HG02588 (cell line): ENCODE measurements around the gene BBS9.

Source experiments
- ATAC-seq: cut with Tn5 transposase; IDR thresholded peaks from one replicate; pipeline ENCODE4 v1.9.1; 2021; ENCODE audit warnings: mild to moderate bottlenecking, moderate library complexity; ENCODE audit not compliant: unreplicated experiment

BBS9 gene

DNA sequence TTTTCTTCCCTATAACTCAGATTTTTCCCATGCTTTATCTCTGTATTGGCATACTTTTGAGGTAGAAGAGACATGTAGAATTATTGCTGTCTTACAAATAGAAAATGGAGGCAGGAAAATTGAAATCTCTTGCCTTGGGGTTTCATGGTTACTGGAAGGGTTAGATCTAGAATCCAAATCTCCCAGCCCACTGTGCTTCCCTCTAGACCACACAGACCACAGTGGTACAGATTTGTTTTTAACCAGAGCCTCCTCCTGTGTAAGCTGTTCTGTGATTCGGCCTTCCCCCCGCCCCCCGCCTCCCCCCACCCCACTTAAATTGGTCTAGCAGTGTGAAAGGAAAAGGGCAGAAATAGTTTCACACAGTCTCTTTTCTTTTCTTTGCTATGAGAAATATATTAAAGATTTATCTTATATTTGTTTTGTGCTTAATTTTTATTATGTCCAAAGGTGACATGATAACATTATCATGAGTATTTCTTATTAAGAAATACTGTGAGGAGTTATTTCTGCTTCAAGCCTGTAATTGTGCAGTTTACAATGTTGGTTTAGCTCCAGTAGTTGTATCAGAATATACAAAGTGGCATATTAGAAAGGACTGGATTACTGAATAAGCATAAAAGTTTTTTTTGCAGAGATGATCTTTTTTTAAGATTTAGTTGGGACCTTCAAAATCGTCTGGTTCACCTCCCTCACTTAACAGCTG is 407.2 kb downstream of the BBS9 start:
- no peak for ATAC-seq

DNA sequence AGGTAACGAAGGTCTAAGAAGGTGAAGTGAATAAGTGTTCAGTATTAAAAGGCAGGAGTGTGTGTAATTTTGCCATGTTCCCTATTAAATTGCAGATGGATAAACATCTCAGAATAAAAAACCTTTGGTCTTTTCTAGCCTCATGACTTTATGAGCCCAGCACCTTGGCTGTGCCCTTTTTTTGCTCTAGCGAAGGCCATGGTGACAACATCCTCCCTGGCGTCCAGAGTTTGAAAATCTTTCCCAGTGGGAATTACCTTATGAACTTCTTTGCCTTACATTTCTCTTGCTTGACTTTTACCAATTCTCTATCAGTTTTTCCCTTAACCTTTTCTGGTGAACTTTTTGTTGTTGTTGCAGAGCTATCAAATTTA is 407.7 kb downstream of the BBS9 start:
- ATAC-seq, result no peak

DNA sequence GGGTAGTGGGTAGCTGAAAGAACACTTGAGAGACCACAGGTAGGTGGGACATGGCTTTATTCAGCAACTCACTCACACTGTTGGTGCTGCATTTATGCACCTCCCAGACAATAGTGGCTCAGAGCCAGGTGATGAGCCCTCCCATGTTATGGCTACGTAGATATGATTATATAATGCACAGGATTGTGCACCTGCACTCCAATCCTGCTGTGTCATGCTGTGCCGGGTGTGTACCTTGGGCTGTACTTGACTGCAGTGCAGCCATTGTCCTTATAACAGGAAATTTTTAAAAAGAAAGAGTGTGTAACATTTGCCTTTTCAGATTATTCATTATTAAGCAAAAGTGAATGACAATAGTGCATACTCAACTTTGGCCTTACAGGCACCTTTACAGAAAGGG is 409.8 kb downstream of the BBS9 start:
- ATAC-seq, result no peak

DNA sequence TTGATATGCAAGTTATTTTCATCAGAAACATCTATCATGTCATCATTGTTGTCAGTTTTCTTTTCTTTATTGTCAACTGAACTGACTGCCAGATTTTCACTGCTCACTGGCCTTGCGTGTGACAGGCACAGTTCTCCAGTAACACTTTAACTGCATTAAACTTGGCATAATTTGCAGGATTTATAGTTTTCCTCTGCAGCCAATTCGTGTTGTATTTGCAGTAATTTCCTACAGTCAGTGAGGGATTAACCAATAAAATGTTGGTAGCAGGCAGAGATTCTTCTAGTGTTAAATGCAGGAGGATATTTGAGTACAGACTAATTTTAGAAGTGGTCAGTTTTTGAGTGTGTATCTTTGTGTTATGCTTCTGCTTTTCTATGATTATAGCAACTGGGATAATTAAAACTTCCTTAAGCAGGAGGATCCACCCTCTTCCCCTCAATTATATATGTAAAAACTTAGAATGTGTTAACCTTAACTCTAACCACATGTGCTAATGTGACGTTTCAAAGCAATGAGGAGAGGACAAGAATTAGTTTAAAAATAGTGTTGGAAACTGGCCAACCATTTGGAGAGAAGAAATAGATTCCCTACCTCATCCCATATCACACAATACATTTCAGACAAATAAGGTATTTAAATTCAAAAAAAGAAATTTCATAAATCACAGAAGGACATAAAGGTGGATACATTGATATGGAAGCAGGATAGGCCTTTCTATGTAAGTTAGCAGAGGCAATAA is 410.5 kb downstream of the BBS9 start:
- no peak for ATAC-seq

DNA sequence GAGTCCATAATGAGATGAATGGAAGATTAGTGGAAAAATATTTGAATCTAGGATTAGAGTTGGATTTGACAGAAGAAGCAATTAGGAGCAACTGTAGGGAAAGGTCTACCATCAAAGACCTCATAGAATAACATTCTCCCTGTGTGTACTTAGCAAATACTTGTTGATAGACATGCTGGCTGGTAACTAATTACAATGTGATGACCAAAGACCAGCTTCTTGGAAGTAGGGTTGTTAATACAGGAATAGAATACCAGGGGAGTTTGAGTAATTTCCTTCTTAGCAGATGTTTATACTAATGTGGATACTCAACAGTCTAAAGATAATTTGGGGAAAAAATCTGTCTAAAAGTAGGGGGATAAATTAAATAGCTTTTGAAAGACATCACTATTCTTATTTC is 418.5 kb downstream of the BBS9 start:
- no peak for ATAC-seq

DNA sequence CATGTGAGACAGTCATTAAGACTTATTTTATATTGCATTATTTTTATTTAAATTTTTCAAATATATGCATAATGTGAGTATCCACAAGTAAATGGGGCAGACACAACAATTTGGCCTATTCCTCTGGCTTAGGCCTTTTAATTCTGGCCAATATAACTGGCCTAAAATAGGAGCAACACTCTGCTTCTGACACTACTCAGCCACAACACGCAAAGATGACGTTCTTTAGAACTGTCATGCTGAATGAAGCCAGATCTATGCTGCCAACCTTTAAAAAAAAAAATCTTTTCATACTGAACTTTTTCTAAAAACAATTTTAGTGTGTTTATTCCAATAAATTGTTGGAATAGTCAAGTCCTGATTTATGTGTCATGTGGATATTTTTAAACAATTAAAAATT is 421.0 kb downstream of the BBS9 start:
- no peak for ATAC-seq

DNA sequence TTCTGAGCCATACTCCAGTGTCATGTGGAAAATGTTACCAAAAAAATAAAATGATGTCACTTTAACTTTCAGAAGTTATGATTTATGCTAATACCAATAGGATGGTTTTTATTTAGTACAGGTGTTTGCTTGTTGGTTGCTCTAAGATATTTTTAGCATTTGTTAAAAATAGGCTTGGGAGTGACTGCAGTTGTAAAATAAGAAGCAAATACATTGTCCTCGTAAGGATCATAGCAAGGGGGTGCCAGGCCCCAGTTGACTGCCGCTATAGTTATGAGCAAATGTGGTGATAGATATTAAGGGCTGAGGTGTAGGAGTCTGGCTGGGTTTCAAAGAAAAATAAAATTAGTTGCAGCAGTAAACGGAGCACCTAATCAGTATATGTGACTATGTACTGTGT is 421.6 kb downstream of the BBS9 start:
- no peak for ATAC-seq

DNA sequence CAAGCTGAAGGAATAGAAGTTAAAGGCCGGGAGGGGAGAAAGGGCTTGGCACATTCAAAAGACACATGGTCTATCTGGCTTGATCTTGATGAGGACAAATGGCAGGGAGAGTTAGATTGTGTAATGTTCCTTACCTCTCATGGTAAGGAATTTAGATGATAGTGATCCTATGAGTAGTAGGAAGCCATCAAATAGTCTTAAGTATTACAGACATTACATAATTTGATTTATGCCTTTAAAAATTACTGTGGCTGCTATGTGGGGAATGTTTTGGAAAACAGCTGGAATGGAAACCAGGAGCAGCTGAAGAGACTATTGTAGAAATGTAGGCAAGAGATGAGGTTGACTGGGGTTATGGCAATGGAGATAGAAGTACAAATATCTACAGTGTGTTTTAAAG is 424.7 kb downstream of the BBS9 start:
- no peak for ATAC-seq

DNA sequence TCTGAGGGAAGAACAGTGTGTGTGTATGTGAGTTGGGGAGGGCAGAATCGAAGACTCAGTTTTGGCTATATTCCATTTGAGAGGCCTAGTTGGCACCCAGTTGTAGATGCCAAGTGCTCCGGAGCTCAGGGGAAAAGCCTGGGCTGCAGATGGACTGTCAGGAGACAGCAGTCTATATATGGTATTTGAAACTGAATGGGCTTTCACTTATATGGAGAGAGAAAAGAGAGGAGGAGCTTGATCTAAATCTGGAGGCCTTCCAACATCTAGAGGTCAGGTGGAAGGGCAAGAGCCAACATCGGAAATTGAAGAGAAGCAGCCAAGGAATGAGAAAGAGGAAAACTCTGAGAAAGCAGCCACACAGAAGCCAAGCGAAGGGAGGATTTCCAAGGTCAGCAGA is 425.2 kb downstream of the BBS9 start:
- ATAC-seq, result no peak

DNA sequence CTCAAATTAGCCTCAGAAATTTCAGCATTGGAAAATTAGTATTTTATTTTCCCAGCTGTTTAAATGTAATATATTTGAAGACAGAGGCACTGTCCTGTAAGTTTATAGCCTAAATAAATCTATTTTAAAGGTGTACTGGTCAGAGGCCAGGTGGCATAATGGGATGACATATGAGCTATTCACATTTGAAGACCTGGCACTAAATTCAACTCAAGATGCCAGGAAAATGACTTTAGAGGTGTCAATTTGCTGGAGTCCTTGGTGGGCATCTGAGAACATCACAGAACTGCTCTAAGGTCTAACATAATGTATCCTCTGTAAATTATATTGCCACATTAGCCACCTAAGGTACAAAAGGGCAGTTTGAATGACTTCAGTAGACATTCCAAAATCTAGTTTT is 427.1 kb downstream of the BBS9 start:
- no peak for ATAC-seq

DNA sequence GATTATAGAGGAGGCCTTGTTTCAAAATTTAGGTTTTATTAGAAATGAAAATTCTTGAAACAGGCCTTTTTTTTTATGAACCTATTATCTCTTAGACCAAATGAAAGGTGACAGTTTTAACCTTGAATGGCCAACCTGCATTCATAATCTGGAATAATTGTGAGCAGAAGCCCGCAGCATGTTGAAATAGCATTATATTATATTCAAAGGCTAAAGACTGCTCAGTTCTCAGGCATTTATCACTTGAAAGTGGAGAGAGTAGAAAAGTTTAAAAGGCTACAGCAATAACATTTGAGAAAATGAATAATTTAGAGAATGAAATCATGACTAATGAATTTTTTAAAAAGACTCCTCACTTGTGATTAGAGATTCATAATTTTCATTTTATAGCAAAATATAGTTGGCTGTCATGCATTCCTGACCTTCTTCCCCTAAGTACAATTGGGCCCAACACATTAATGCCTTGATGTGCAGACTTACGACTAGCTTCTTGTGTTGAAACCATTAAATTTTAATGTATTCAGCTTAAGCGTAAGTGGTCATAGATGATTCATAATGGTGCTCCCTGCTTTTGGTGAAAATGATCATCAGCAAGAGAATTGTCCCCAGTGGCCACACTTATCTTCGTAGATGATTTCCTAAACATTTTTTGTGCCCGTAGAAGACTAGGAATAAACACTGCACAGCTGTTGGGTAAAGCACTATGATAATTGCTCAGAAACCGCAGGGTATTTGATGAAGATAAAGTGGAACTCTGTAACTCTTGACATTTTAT is 429.4 kb downstream of the BBS9 start:
- no peak for ATAC-seq

DNA sequence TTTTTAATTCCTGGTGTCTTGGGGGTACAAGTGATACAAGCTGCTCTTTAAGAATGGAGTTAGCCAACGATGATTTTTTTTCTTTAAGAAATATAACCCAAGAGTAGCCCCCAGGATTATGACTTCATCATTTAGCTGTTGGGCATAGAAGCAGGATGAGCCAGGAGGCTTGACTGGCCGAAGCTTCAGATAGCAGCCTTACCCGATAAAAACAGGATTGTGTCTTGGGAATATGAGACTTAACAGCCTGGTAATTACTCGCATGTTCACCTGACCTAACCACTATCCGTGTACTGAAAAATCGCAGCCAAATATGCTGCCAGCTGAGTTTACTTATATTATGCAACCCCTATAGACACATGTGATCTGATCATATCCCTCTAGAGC is 430.0 kb downstream of the BBS9 start:
- no peak for ATAC-seq

DNA sequence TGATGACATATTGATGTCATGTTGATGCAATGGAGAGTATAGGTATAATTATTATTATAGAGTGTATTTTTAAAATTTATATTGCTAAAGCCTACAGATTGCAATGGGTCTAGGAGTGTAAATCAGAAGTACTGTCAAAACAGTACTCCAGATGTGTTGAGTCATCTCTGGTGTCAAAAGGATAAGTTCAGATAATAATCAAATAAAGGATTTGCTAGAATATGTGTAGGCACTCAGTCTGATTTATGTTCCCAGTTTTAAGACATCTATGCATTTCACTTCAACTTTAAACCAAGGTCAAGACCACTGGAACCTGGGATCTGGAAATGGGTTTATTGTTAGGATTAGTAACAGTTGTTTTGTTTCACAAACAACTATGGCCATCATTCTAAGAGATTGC is 433.6 kb downstream of the BBS9 start:
- no peak for ATAC-seq

DNA sequence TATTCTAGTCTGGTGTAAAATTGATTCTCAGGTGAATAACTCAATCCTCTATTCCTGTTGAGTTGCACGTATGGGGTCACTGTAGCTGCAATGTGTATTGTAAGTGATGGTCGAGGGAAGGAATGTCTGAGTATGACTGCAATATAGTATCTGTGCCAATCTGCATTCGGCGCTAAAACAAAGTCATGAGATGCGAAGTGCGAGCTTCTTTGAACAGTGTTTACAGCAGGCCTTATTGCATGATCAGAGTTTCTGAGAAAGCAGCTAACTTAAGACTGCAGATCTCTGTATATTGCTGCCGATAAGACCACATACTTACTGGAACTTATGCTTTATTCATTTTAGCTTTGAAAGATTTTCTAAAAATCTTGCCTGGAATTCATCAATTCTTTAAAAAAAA is 434.3 kb downstream of the BBS9 start:
- no peak for ATAC-seq

DNA sequence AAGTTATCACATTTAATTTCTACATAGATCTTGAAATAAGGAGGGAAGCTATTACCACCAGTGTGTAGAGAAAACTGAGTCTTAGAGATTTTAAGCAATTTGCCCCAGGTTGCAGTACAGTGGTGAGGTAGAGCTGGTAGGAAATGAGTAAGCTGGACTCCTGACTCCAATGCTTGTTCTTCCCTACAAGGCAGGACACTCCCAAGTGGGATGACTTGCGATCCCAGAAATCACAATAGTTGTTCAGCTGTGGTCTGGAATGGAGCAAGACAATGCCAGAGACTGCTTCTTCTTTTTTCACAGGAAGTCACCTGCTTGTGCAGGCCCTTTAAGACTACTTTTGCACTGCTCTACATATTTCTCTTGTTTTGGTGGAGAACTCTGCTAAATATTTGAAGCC is 448.8 kb downstream of the BBS9 start:
- no peak for ATAC-seq

DNA sequence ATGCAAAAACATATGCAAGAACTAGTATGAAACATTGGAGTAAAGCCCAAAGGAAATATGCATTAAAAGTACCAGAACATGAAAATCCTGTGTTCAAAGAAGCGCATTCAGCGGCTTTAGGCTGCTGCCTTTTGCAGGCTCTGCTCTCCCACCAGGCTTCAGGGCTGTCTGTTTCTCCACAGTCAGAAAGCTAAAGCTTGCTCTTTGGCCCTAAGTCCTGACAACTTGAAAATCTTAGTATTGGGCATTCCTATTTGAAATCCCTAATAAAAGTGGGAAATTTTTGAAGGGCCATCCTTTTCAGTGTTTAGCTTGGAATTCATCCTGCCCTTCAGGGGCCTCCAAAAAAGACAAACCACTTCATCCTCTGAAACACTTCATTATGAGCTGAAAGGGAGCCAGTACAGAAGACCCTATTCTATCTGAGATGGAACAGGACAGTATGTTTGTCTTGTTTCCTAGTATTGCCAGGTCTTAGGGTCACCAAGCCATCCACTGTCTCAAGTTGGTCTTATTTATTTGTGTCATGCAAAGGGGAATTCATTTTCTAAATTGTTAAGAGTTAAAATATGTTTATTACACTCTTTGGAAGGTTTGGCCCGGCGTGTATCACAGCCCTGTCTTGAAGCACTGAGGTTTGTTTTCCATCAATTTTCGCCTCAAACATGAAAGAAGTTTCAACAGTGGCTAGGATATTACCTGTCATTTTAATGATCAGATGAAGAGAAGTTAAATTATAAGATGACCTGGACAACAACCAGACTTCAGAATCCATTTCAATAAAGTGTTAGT is 449.7 kb downstream of the BBS9 start:
- ATAC-seq, result no peak

DNA sequence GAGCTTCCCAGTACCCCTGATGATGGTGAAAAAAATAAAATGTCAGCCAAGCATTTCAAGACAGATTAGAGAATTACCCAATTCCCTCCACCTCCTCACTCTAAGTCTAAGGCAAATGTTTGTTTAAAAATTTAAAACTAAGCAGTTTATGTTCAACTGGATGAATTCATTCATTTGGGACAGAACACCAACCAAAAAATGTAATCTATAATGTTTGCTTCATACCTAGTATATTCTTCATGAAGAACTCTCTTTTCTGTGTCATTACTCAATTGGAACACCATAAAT is 450.3 kb downstream of the BBS9 start:
- ATAC-seq, result no peak

DNA sequence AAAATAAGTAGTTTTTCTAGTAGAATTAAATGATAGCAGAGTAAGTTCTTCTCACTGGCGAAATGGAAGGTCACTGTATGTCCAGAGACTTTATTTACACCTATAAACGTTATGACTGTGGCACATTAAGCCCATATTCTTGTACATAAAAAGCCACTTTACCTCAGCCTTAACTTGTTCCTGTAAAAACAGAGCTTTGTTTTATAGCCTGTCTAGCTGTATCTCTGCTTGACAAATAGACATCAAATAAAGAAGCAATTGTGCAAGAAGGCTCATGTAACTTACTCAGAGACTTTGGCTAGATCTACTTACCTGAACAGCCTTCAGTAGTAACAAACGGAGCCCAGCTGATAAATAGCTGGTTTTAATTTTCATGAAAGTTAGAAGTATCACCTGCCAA is 451.9 kb downstream of the BBS9 start:
- ATAC-seq, result no peak

DNA sequence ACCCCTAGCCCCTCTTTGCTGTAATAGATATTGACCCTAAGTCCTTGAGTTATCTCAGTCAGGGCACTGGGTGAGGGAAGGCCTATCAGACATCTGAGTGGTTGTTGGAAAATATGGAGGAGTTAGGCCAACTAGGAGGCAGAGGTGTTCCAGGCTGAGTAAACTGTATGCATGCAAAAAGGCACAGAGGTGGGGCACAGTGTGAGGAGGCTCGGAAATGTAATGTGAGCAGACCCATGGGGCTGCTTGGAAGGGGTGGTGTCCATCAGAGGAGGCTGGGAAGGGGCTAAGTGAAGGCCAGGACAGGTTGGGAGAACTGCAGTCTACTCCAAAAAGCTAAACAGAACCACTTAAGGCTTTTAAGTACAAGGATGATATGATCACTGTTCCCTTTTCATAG is 452.7 kb downstream of the BBS9 start:
- no peak for ATAC-seq

DNA sequence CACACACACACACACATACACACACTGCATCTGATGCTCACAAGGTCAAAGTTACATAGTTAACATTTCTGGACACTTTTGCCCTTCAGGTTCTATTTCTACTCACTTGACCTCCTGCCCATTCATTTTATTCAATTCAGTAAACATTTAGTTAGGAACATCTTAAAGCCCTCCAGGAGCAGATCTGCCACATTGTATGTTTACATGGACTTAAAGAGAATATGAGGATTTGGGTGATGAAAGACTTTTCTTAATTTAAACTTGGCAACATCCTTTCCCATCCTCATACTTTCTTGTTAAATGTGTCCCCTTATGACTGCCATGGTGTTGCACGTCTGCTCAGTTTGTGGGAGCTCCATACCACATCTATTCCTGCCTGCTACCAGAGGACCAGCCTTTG is 453.2 kb downstream of the BBS9 start:
- no peak for ATAC-seq

DNA sequence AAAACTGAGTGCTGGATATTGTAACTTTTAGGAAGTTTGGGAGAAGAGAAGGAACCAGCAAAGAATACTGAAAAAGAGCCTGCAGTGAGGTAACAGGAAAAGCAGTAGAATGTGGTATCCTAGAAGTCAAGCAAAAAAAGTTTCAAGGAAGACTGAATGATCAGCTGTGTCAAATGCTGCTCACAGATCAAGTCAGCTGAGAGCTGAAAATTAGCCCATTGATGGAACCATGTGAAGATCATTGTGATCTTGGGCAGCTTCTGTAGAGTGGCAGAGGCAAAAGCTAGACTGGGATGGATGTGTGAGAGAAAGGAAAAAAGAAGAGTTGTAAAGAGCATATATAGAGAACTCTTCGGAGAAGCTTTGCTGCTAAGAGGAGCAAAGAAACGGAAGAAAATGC is 460.5 kb downstream of the BBS9 start:
- ATAC-seq, result no peak

DNA sequence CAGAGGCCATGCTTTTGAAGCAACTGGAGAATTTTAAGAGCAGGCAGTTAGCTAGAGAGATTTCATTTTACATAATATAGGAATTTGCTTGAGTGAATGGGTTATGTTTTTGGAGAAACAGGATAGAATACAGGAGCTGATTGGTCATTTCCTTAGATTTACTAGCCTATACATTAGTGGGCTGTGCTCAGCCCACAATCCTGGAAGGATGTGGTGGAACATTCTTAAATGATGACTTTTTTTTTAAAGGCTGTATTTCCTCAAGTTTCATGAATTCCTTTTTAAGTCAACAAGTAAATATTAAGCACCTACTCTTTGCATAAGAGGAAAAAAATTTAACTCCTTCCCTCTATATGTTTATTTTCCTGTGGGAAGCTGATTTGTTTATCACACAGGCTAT is 461.6 kb downstream of the BBS9 start:
- no peak for ATAC-seq
